Measurements from ENCODE around the gene ADRM1. TPM values are rescaled to one million over a fixed set of nuclear protein-coding genes. Genes with fewer than 3 reads are reported as not detected.

The ADRM1 gene
- total RNA-seq, 6 donors from 2014 or later, result 57.6 to 158 (median 91.6) TPM

DNA sequence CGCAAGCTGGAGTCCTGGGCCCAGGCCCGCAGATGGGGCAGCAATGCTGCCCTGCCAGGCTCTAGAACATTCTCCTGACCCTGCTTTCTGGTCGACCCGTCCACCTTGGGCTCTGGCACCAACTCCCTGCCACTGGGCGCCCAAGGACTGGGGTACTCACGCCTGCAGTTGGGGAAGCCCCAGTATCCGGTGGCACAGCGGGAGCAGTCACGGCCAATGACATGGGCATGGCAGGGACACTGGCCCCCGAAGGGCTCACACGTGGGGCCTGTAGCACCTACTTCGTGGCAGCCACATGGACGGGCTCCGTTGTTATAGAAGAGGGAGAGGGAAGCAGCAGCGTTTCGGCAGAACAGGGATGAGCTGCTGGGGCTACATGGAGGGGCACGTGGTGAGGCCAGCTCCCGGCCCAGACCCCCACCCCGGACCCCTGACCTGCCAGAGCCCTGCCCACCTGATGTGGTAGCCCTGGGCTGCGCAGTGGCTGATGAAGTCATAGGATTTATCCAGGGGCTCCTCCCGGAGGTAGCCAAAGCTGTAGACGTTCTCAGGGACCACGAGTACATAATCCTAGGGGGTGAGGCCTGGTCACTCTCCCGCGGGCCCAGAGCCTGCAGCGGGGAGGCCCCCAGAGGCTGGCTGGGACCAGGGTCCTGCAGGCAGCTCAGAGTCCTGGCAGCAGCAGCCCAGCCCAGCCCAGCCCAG lies 26.0 kb downstream of the ADRM1 start:
- no peak overlapping the region for H3K27ac ChIP-seq
- TF ChIP-seq EP300 (IDR thresholded peaks at IDR 0.05), result no peak
- TF ChIP-seq, protein P1, sequence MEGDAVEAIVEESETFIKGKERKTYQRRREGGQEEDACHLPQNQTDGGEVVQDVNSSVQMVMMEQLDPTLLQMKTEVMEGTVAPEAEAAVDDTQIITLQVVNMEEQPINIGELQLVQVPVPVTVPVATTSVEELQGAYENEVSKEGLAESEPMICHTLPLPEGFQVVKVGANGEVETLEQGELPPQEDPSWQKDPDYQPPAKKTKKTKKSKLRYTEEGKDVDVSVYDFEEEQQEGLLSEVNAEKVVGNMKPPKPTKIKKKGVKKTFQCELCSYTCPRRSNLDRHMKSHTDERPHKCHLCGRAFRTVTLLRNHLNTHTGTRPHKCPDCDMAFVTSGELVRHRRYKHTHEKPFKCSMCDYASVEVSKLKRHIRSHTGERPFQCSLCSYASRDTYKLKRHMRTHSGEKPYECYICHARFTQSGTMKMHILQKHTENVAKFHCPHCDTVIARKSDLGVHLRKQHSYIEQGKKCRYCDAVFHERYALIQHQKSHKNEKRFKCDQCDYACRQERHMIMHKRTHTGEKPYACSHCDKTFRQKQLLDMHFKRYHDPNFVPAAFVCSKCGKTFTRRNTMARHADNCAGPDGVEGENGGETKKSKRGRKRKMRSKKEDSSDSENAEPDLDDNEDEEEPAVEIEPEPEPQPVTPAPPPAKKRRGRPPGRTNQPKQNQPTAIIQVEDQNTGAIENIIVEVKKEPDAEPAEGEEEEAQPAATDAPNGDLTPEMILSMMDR (IDR thresholded peaks at IDR 0.05), result no peak
- 94 to 100% methylated on average over 2 to 26 of the region's 26 CpGs for WGBS, 2 donors

DNA sequence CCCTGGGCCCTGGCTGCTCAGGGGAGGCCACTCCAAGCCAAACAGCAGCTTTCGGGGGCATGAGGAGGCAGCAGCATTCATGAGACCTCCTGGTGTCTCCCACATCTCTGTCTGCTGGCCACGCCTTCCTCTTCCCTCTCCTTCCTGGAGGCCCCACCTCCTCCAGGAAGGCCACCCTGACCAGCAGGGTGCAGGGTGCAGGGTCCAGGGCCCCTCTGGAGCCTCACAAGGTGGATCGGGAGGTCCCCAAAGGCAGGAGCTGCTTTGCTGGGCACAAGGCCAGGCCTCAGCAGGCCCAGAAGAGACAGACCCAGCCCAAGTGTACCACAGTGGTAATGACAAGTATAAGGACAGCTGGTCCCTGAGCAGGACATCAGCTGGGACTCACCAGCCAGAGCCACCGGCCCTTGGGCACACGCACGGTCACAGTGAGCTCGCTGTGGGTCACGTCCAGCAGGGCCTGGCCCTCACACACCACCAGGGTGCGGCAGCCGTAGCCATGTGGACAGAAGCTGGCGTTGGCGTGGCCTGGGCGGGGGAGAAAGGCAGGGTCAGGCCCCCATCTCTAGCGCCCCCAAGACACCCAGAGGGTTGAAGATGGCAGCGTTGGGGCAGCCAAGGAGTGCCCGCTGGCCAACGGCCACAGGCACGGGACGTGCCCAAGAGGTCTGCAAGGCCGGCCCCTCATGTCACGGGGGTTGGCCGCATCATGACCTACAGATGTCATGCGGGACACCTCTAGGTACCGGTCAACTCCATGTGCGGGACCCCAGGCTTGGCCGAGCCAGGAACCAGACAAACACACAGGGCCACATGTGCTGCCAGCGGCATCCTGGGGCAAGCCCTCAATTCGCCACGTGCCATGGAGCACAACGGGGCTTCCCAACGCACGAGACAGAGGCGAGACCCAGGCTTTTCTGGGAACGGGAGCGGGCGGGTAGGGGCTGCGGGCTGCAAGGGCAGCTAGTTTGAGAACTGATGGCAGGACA lies 26.9 kb downstream of the ADRM1 start:
- no peaks in the 10 kb centered on the region for H3K27me3 ChIP-seq
- DNase-seq, result peak in 1 of 2 donors; percentile 75
- no peaks in the 10 kb centered on the region for H3K4me1 ChIP-seq
- H3K9me3 ChIP-seq, result no peaks in the 10 kb centered on the region
- 96 to 97% methylated on average over 6 to 31 of the region's 37 CpGs for WGBS, 2 donors
- no peak overlapping the region for H3K4me3 ChIP-seq
- H3K36me3 ChIP-seq, result peaks cover 34 to 100% (median 93%) of the 10 kb centered on the region in 4 donors
- TF ChIP-seq POLR2AphosphoS5 (IDR thresholded peaks at IDR 0.05) (no peak), POLR2A (IDR thresholded peaks at IDR 0.05) (no peak), EP300 (IDR thresholded peaks at IDR 0.05) (no peak)
- TF ChIP-seq, protein P1 (IDR thresholded peaks at IDR 0.05), result no peak
- ATAC-seq (ENCODE audit: low FRiP score in 2 of 2), result no peak
- no peak overlapping the region for H3K27ac ChIP-seq

More for the DNA sequence above, 26.0 kb downstream of the ADRM1 start:
- Histone ChIP-seq H3K27me3 (no peaks in the 10 kb centered on the region), H3K36me3 (peaks cover 34 to 100% (median 93%) of the 10 kb centered on the region in 4 donors), H3K4me3 (no peak overlapping the region), H3K9me3 (no peaks in the 10 kb centered on the region), H3K4me1 (no peaks in the 10 kb centered on the region)
- ATAC-seq (ENCODE audit: low FRiP score in 2 of 2) (no peak), DNase-seq (peak in 1 of 2 donors; percentile 77)

GRCh38 chr20:62330576-62331317 lies 27.9 kb downstream of the ADRM1 start:
- no peak overlapping the region for H3K27ac ChIP-seq
- H3K9me3 ChIP-seq, result no peaks in the 10 kb centered on the region
- TF ChIP-seq POLR2AphosphoS5 (IDR thresholded peaks at IDR 0.05) (no peak), POLR2A (IDR thresholded peaks at IDR 0.05) (no peak), EP300 (IDR thresholded peaks at IDR 0.05) (no peak)
- TF ChIP-seq, protein P1 (IDR thresholded peaks at IDR 0.05), result no peak
- peaks cover 28 to 100% (median 91%) of the 10 kb centered on the region in 4 donors for H3K36me3 ChIP-seq
- 91 to 94% methylated on average over 21 to 38 of the region's 46 CpGs for WGBS, 2 donors
- ATAC-seq (ENCODE audit: low FRiP score in 2 of 2), result no peak
- H3K27me3 ChIP-seq, result no peaks in the 10 kb centered on the region
- H3K4me3 ChIP-seq, result no peak overlapping the region
- H3K4me1 ChIP-seq, result no peaks in the 10 kb centered on the region
- DNase-seq, result peak in 1 of 2 donors; percentile 84

GRCh38 chr20:62331347-62331746 lies 28.6 kb downstream of the ADRM1 start:
- H3K4me1 ChIP-seq, result no peaks in the 10 kb centered on the region
- TF ChIP-seq, protein P1 (IDR thresholded peaks at IDR 0.05), result no peak
- TF ChIP-seq EP300 (IDR thresholded peaks at IDR 0.05) (no peak), POLR2A (IDR thresholded peaks at IDR 0.05) (no peak), POLR2AphosphoS5 (IDR thresholded peaks at IDR 0.05) (no peak)
- 88 to 95% methylated on average over 19 of the region's 19 CpGs for WGBS, 2 donors
- DNase-seq (peak in 1 of 2 donors; percentile 41), ATAC-seq (ENCODE audit: low FRiP score in 2 of 2) (no peak)
- H3K9me3 ChIP-seq, result no peaks in the 10 kb centered on the region
- H3K27me3 ChIP-seq, result no peaks in the 10 kb centered on the region
- H3K27ac ChIP-seq, result no peak overlapping the region
- peaks cover 30 to 100% (median 91%) of the 10 kb centered on the region in 4 donors for H3K36me3 ChIP-seq
- H3K4me3 ChIP-seq, result no peak overlapping the region
